Measurements from ENCODE around the gene NKIRAS2. TPM values are rescaled to one million over a fixed set of nuclear protein-coding genes. Genes with fewer than 3 reads are reported as not detected.
"Not testable (repeated sequence)": the region's sequence is repeated elsewhere in the genome, so short reads cannot be mapped to it uniquely, and the experiment has no call there.

Gene NKIRAS2
- total and polyA plus RNA-seq, 10 donors, result 11.3 to 38.8 (median 22.7) TPM

DNA sequence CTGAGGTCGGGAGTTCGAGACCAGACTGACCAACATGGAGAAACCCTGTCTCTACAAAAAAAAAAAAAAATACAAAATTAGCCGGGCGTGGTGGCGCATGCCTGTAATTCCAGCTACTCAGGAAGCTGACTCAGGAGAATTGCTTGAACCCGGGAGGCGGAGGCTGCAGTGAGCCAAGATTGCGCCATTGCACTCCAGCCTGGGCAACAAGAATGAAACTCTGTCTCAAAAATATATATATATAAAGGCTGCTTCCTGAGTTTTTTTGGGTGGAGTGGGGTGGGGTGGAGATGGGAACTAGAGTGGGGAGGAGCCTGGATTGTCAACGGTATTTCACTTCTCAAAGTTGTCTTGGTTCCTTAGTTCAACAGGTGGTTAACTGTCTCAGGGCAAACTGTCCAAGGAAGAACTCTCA lies 9.6 kb upstream of the NKIRAS2 start:
- intact Hi-C loops (cut with DNase I; ENCODE audit: low total_unique reads), result loop anchor here (10.0 kb wide), 1 partner anchor 45 kb away; the partner anchor contains the start of gene CNP
- DNase-seq; H3K9me3 ChIP-seq; H3K4me3 ChIP-seq; H3K27me3 ChIP-seq (replicated peaks in 1 of 7): not testable (repeated sequence)
- H3K27ac ChIP-seq, result peak overlapping the region in 4 of 8 donors; percentile 15 to 64 (median 24)
- peaks cover 32 to 97% (median 83%) of the 10 kb centered on the region in 6 donors for H3K4me1 ChIP-seq
- WGBS, 5 donors, result 27 to 57% (median 39%) methylated on average over 9 of the region's 9 CpGs
- TF ChIP-seq POLR2AphosphoS5 (IDR thresholded peaks at IDR 0.05), result peak in 1 of 3 donors; percentile 15
- peaks cover 0 to 40% (median 0%) of the 10 kb centered on the region in 6 donors for H3K36me3 ChIP-seq

DNA sequence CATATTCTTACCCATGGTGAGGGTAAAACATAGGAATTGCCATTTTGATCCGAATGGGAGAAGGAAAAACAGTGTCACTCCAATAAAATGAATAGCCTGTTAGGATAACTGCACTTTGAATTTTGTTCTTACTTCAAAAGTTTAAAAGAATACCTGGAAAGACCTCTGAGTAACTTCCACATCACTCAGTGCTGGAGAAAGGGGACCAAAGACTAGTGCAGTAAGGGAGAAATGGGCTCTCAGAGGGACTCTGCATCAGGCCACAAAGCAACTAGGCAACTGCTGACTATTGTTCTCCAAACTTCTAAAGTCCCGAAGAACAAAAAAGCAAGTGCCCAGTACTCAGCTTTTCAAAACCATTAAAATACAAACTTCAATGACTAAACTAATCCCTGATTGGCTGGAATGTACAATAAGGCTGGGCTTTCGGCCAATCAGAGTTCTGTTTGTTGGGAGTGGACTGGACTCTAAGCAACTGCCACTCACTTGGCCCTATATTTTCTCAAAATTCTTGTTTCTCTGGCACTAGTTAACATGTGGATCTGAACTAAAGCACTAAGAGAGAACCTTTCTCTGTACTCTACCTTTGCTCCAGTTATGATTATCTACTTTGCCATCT lies 8.9 kb upstream of the NKIRAS2 start:
- Histone ChIP-seq H3K9me3 (no peaks in the 10 kb centered on the region), H3K4me3 (no peak overlapping the region), H3K4me1 (peaks cover 39 to 97% (median 83%) of the 10 kb centered on the region in 6 donors), H3K27me3 (replicated peaks in 1 of 7) (no peaks in the 10 kb centered on the region), H3K27ac (peak overlapping the region in 4 of 8 donors; percentile 17 to 64 (median 28)), H3K36me3 (peaks cover 0 to 42% (median 0%) of the 10 kb centered on the region in 6 donors)
- intact Hi-C loops (cut with DNase I; ENCODE audit: low total_unique reads), result loop anchor here (10.0 kb wide), 1 partner anchor 46 kb away; the partner anchor contains the start of gene CNP
- TF ChIP-seq POLR2AphosphoS5 (IDR thresholded peaks at IDR 0.05), result no peak
- no peak for DNase-seq
- 93 to 99% (median 93%) methylated on average over 3 of the region's 3 CpGs for WGBS, 5 donors

GRCh38 chr17:42012363-42012762 lies 7.5 kb upstream of the NKIRAS2 start:
- 89 to 92% (median 90%) methylated on average over 4 of the region's 4 CpGs for WGBS, 5 donors
- intact Hi-C loops (cut with DNase I; ENCODE audit: low total_unique reads), result loop anchor here (10.0 kb wide), 1 partner anchor 48 kb away; the partner anchor contains the start of gene CNP
- not testable (repeated sequence) for H3K4me3 ChIP-seq; DNase-seq; H3K27me3 ChIP-seq (replicated peaks in 1 of 7); H3K9me3 ChIP-seq; H3K27ac ChIP-seq
- Histone ChIP-seq H3K36me3 (peaks cover 0 to 38% (median 0%) of the 10 kb centered on the region in 6 donors), H3K4me1 (peaks cover 42 to 91% (median 85%) of the 10 kb centered on the region in 6 donors)

GRCh38 chr17:42013740-42014139 lies 6.2 kb upstream of the NKIRAS2 start:
- not testable (repeated sequence) for H3K9me3 ChIP-seq; H3K4me3 ChIP-seq; H3K27me3 ChIP-seq (replicated peaks in 1 of 7)
- peaks cover 42 to 91% (median 89%) of the 10 kb centered on the region in 6 donors for H3K4me1 ChIP-seq
- H3K27ac ChIP-seq, result peak overlapping the region in 1 of 8 donors; percentile 9
- H3K36me3 ChIP-seq, result peaks cover 0 to 29% (median 0%) of the 10 kb centered on the region in 6 donors
- DNase-seq, result peak; percentile 18
- intact Hi-C loops (cut with DNase I; ENCODE audit: low total_unique reads), result loop anchor here (10.0 kb wide), 1 partner anchor 49 kb away; the partner anchor contains the start of gene CNP
- WGBS, 5 donors, result 94 to 96% (median 94%) methylated on average over 12 of the region's 12 CpGs

- Histone ChIP-seq H3K9me3 (no peaks in the 10 kb centered on the region), H3K4me3 (peak overlapping the region; percentile 75 to 98 (median 92)), H3K27ac (peak overlapping the region; percentile 89 to 96 (median 94)), H3K36me3 (peaks cover 0 to 17% (median 0%) of the 10 kb centered on the region in 6 donors), H3K4me1 (peaks cover 41 to 91% (median 81%) of the 10 kb centered on the region in 6 donors), H3K27me3 (replicated peaks in 1 of 7) (no peaks in the 10 kb centered on the region)
- DNase-seq, result peak; percentile 70
- TF ChIP-seq POLR2A (IDR thresholded peaks at IDR 0.05) (no peak), POLR2AphosphoS5 (IDR thresholded peaks at IDR 0.05) (no peak)
- TF ChIP-seq, protein P1, sequence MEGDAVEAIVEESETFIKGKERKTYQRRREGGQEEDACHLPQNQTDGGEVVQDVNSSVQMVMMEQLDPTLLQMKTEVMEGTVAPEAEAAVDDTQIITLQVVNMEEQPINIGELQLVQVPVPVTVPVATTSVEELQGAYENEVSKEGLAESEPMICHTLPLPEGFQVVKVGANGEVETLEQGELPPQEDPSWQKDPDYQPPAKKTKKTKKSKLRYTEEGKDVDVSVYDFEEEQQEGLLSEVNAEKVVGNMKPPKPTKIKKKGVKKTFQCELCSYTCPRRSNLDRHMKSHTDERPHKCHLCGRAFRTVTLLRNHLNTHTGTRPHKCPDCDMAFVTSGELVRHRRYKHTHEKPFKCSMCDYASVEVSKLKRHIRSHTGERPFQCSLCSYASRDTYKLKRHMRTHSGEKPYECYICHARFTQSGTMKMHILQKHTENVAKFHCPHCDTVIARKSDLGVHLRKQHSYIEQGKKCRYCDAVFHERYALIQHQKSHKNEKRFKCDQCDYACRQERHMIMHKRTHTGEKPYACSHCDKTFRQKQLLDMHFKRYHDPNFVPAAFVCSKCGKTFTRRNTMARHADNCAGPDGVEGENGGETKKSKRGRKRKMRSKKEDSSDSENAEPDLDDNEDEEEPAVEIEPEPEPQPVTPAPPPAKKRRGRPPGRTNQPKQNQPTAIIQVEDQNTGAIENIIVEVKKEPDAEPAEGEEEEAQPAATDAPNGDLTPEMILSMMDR (IDR thresholded peaks at IDR 0.05 in 8 of 11, conservative IDR thresholded peaks at IDR 0.05 in 3 of 11), result no peak
- WGBS, 5 donors, result 5 to 8% (median 6%) methylated on average over 12 of the region's 12 CpGs
- intact Hi-C loops (cut with DNase I; ENCODE audit: low total_unique reads), result loop anchor here (10.0 kb wide), 1 partner anchor 52 kb away; the partner anchor contains the start of gene CNP
Observed at GRCh38 chr17:42016411-42016831, 3.5 kb upstream of the NKIRAS2 start.
